HepG2 (cell line): ENCODE measurements around the gene RANBP3L. TPM values are rescaled to one million over a fixed set of nuclear protein-coding genes. Genes with fewer than 3 reads are reported as not detected.

ENCODE experiments used
- AHDC1 ChIP-seq: sonication (generic); formaldehyde crosslinking; IDR thresholded peaks from 2 replicates; pipeline ENCODE4 v1.5.1; 2020; ENCODE audit warnings: mild to moderate bottlenecking, missing genetic modification reagents, borderline replicate concordance
- ARNTL ChIP-seq: sonication (generic); formaldehyde crosslinking; IDR thresholded peaks from 2 replicates; pipeline ENCODE4 v1.4.0; 2020; ENCODE audit warnings: mild to moderate bottlenecking, missing genetic modification reagents
- RARG ChIP-seq: sonication (generic); formaldehyde crosslinking; IDR thresholded peaks from 2 replicates; pipeline ENCODE4 v1.4.0; 2020; ENCODE audit warnings: low read depth, mild to moderate bottlenecking, missing genetic modification reagents
- polyA plus RNA-seq, 8 experiments: library from polyadenylated mRNA; depleted of rRNA in 3 of 8; stranded (reverse) in 7 of 8; unstranded in 1 of 8; fragments of >200 nt; fragmentation: Illumina TruSeq in 4 of 8; extraction: Trizol in 4 of 8; gene quantifications; 2 replicates each; pipeline versions ENCODE4 v1.2.1 to v1.2.3, GENCODE V29; 2011 to 2016; ENCODE audit warnings: low read depth in 4 of 8, missing spikeins in 1 of 8, mixed read lengths in 1 of 8; ENCODE audit not compliant: insufficient read depth in 1 of 8
- total RNA-seq, 5 experiments: library from RNA; depleted of rRNA; stranded (reverse); fragments of >200 nt; fragmentation: Illumina TruSeq; extraction: Trizol; gene quantifications; 2 replicates each; pipeline ENCODE4 v1.2.3, GENCODE V29; 2016; ENCODE audit warnings: low read depth in 1 of 5
- TF ChIP-seq, protein P1 (sequence below): sonication (generic); formaldehyde crosslinking; IDR thresholded peaks from 2 replicates; pipeline ENCODE4 v1.4.0; 2020; ENCODE audit warnings: missing genetic modification reagents

The RANBP3L gene
- total and polyA plus RNA-seq, 2 of the 13 experiments (the other 11 are each of a cell fraction or from before 2014, with no cell fraction given), result 0.09 TPM; not detected in 1

DNA sequence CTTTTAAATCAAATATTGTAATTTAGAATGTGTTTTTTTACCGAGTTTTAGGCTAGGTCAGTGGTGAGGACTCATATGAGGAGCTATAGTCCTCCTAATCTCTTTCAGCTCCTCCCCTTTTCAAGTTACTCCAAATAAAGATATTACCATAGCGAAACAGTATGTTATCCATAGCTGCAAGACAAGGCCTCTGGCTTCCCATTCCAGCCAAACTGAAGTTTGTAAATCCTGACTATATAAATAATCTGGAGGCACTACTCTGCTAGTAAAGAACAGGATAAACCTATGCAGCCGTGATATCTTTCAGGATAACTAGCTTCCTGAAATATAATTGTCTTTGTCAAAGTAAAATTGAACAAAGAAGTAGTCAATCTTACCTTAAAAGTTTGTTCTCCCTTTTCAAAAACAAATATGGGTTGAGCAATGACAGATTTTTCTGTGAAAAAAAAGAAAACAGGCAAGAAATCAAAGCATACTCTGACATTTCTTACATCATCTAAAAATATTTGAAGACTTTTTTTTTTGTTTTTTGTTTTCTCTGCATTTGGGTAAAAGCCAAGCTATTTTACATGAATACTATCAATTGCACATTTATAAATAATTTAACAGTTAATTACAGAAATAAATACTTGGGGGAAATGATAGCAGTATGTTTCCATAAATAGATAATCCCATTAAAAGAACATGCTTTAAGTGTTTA is 30.7 kb downstream of the RANBP3L start (continued):
- TF ChIP-seq AHDC1 (CRISPR knock-in tag) (no peak), ARNTL (CRISPR knock-in tag) (no peak), RARG (no peak)
- TF ChIP-seq, protein P1, sequence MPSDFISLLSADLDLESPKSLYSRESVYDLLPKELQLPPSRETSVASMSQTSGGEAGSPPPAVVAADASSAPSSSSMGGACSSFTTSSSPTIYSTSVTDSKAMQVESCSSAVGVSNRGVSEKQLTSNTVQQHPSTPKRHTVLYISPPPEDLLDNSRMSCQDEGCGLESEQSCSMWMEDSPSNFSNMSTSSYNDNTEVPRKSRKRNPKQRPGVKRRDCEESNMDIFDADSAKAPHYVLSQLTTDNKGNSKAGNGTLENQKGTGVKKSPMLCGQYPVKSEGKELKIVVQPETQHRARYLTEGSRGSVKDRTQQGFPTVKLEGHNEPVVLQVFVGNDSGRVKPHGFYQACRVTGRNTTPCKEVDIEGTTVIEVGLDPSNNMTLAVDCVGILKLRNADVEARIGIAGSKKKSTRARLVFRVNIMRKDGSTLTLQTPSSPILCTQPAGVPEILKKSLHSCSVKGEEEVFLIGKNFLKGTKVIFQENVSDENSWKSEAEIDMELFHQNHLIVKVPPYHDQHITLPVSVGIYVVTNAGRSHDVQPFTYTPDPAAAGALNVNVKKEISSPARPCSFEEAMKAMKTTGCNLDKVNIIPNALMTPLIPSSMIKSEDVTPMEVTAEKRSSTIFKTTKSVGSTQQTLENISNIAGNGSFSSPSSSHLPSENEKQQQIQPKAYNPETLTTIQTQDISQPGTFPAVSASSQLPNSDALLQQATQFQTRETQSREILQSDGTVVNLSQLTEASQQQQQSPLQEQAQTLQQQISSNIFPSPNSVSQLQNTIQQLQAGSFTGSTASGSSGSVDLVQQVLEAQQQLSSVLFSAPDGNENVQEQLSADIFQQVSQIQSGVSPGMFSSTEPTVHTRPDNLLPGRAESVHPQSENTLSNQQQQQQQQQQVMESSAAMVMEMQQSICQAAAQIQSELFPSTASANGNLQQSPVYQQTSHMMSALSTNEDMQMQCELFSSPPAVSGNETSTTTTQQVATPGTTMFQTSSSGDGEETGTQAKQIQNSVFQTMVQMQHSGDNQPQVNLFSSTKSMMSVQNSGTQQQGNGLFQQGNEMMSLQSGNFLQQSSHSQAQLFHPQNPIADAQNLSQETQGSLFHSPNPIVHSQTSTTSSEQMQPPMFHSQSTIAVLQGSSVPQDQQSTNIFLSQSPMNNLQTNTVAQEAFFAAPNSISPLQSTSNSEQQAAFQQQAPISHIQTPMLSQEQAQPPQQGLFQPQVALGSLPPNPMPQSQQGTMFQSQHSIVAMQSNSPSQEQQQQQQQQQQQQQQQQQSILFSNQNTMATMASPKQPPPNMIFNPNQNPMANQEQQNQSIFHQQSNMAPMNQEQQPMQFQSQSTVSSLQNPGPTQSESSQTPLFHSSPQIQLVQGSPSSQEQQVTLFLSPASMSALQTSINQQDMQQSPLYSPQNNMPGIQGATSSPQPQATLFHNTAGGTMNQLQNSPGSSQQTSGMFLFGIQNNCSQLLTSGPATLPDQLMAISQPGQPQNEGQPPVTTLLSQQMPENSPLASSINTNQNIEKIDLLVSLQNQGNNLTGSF (CRISPR knock-in tag), result no peak
- TF ChIP-seq, all 625 proteins: peak for 0
